PC-9 (cell line): Measurements from ENCODE around the gene BCAP29. TPM values are rescaled to one million over a fixed set of nuclear protein-coding genes. Genes with fewer than 3 reads are reported as not detected.

Experiments used
- BruUV-seq: library from RNA; stranded (reverse); fragments of 400-500 nt; replicated peaks from 2 replicates; lab custom pipeline; 2021; lab: Mats Ljungman, UMichigan
- CTCF ChIA-PET: fragments of 300-600 bp; sonication (Branson Sonifier 250); formaldehyde crosslinking; loops from one replicate; lab custom pipeline; 2022; ENCODE audit warnings: antibody characterized with exemption; lab: Charles Lee
- POLR2A ChIA-PET: fragments of 300-600 bp; sonication (Branson Sonifier 250); formaldehyde crosslinking; loops from one replicate; lab custom pipeline; 2022; ENCODE audit warnings: antibody characterized with exemption; ENCODE audit not compliant: unreplicated experiment; lab: Charles Lee
- DNase-seq, 2 experiments: peaks; one replicate each; pipeline versions ENCODE4 v3.0.0 to v3.0.0-alpha.2; 2015 to 2022; ENCODE audit warnings: mixed read lengths in 1 of 2
- H2AFZ ChIP-seq: fragments of 200-600 bp; sonication (generic); 2 replicates; pipeline ENCODE4 v1.8.1; 2017; ENCODE audit warnings: antibody characterized with exemption
- H3F3A ChIP-seq: fragments of 200-600 bp; sonication (generic); 2 replicates; pipeline ENCODE4 v1.8.1; 2017; ENCODE audit warnings: antibody characterized with exemption, mild to moderate bottlenecking, low read depth; ENCODE audit not compliant: insufficient read depth
- H3K27ac ChIP-seq: fragments of 200-600 bp; sonication (generic); 2 replicates; pipeline ENCODE4 v1.6.1; 2016; ENCODE audit warnings: mixed run types
- H3K27me3 ChIP-seq: fragments of 200-600 bp; sonication (generic); 2 replicates; pipeline ENCODE4 v1.6.1; 2016; ENCODE audit warnings: low read depth, mixed run types; ENCODE audit not compliant: insufficient read depth
- H3K36me3 ChIP-seq: fragments of 200-600 bp; sonication (generic); 2 replicates; pipeline ENCODE4 v1.6.1; 2016; ENCODE audit warnings: low read depth, mixed run types
- H3K4me1 ChIP-seq: fragments of 200-600 bp; sonication (generic); replicated peaks from 2 replicates; pipeline ENCODE4 v1.6.1; 2016; ENCODE audit warnings: mixed run types; ENCODE audit not compliant: insufficient read depth
- H3K4me2 ChIP-seq: fragments of 200-600 bp; sonication (generic); 2 replicates; pipeline ENCODE4 v1.6.1; 2017; ENCODE audit warnings: mixed run types
- H3K4me3 ChIP-seq: fragments of 200-600 bp; sonication (generic); 2 replicates; pipeline ENCODE4 v1.6.1; 2016; ENCODE audit warnings: mixed run types
- H3K79me2 ChIP-seq: fragments of 200-600 bp; sonication (generic); 2 replicates; pipeline ENCODE4 v1.6.1; 2017; ENCODE audit warnings: low read depth, mixed run types
- H3K9me2 ChIP-seq: fragments of 200-600 bp; sonication (generic); 2 replicates; pipeline ENCODE4 v1.8.1; 2017; ENCODE audit warnings: mild to moderate bottlenecking; ENCODE audit not compliant: insufficient read depth
- H3K9me3 ChIP-seq: fragments of 200-600 bp; sonication (generic); 2 replicates; pipeline ENCODE4 v1.8.1; 2016; ENCODE audit warnings: low read depth; ENCODE audit not compliant: insufficient read depth
- H4K20me1 ChIP-seq: fragments of 200-600 bp; sonication (generic); 2 replicates; pipeline ENCODE4 v1.8.1; 2017; ENCODE audit not compliant: insufficient read depth
- CTCF ChIP-seq: fragments of 200-600 bp; sonication (generic); conservative IDR thresholded peaks from 2 replicates; pipeline ENCODE4 v1.6.1; 2017; ENCODE audit warnings: mixed run types, antibody characterized with exemption, mild to moderate bottlenecking, moderate library complexity
- EZH2 ChIP-seq: fragments of 200-600 bp; sonication (generic); IDR thresholded peaks from 2 replicates; pipeline ENCODE4 v1.8.0; 2017; ENCODE audit warnings: antibody characterized with exemption, low read depth
- intact Hi-C: fragments of 100-400 bp; cut with micrococcal nuclease; formaldehyde crosslinking; loops from one replicate; pipeline ENCODE4 v1.10.0; 2022; ENCODE audit not compliant: unreplicated experiment
- total RNA-seq: library from RNA; stranded (reverse); gene quantifications from 2 replicates; pipeline ENCODE4 v1.2.3, GENCODE V29; 2021

The BCAP29 gene
- total RNA-seq, 1 experiment from 2014 or later: 58.3 TPM

- Histone ChIP-seq H3K9me2 (no peaks in the 10 kb centered on the region), H3K79me2 (no peaks in the 10 kb centered on the region), H3K4me1 (peaks cover 32% of the 10 kb centered on the region), H3F3A (peaks cover 32% of the 10 kb centered on the region), H4K20me1 (no peaks in the 10 kb centered on the region), H3K4me2 (no peak overlapping the region), H3K4me3 (no peak overlapping the region), H3K9me3 (no peaks in the 10 kb centered on the region), H2AFZ (no peak overlapping the region), H3K27me3 (no peaks in the 10 kb centered on the region), H3K36me3 (peaks cover 10% of the 10 kb centered on the region), H3K27ac (no peak overlapping the region)
- CTCF ChIA-PET: no interaction called here
- POLR2A ChIA-PET: no interaction called here
- no peak for TF ChIP-seq CTCF
- TF ChIP-seq EZH2: no peak
- BruUV-seq: no TSS peak
- intact Hi-C loops: no loop called here
- no peak for DNase-seq
Observed at GRCh38 chr7:107591421-107591820, 11.4 kb downstream of the BCAP29 start.

GRCh38 chr7:107592361-107593024, 12.4 kb downstream of the BCAP29 start:
- no peaks in the 10 kb centered on the region; the same call in 1 of the 2 replicates for H3K9me3 ChIP-seq
- no TSS peak for BruUV-seq
- no peaks in the 10 kb centered on the region for H3K9me2 ChIP-seq
- no peaks in the 10 kb centered on the region for H3K79me2 ChIP-seq
- ChIA-PET POLR2A (no interaction called here), CTCF (no interaction called here)
- H3K36me3 ChIP-seq: peaks cover 21% of the 10 kb centered on the region
- TF ChIP-seq CTCF: no peak
- no peak for TF ChIP-seq EZH2
- H3K4me3 ChIP-seq: no peak overlapping the region
- H3K4me1 ChIP-seq: peaks cover 39% of the 10 kb centered on the region
- no peak overlapping the region for H3K4me2 ChIP-seq
- DNase-seq: no peak
- intact Hi-C loops: no loop called here
- peaks cover 36% of the 10 kb centered on the region for H3F3A ChIP-seq
- H3K27ac ChIP-seq: 0 out of 2 replicates have a peak overlapping the region, but pooled peaks have one; percentile 84
- H4K20me1 ChIP-seq: no peaks in the 10 kb centered on the region
- H2AFZ ChIP-seq: no peak overlapping the region
- H3K27me3 ChIP-seq: no peaks in the 10 kb centered on the region

GRCh38 chr7:107593025-107593410, 13.0 kb downstream of the BCAP29 start:
- CTCF ChIA-PET: no interaction called here
- no peak for DNase-seq
- Histone ChIP-seq H3K27ac (0 out of 2 replicates have a peak overlapping the region, but pooled peaks have one; percentile 84), H3F3A (peaks cover 36% of the 10 kb centered on the region), H3K4me3 (no peak overlapping the region), H3K9me2 (no peaks in the 10 kb centered on the region), H3K4me1 (peaks cover 39% of the 10 kb centered on the region), H3K9me3 (no peaks in the 10 kb centered on the region; the same call in 1 of the 2 replicates), H2AFZ (no peak overlapping the region), H4K20me1 (no peaks in the 10 kb centered on the region), H3K36me3 (peaks cover 24% of the 10 kb centered on the region), H3K27me3 (no peaks in the 10 kb centered on the region), H3K79me2 (no peaks in the 10 kb centered on the region), H3K4me2 (no peak overlapping the region)
- TF ChIP-seq EZH2 (no peak), CTCF (no peak)
- no TSS peak for BruUV-seq
- intact Hi-C loops: no loop called here
- POLR2A ChIA-PET: interaction anchor here (0.6 kb wide), 1 partner anchor 996 kb away, joined by 8 read pairs; no protein-coding TSS in a partner anchor
